Neural cell (in vitro differentiated cells): ENCODE results near the gene NOS1AP. TPM values are rescaled to one million over a fixed set of nuclear protein-coding genes. Genes with fewer than 3 reads are reported as not detected.
"Not testable (repeated sequence)": the region's sequence is repeated elsewhere in the genome, so short reads cannot be mapped to it uniquely, and the experiment has no call there.

Experiments
- H2AFZ ChIP-seq: fragments of 200-600, 300-800 bp; sonication (generic), shearing (Covaris generic); 2 replicates; pipeline ENCODE4 v1.6.0; 2014; ENCODE audit warnings: low read depth, mild to moderate bottlenecking, antibody characterized with exemption, low read length, moderate library complexity
- H3F3A ChIP-seq: fragments of 200-600 bp; shearing (Covaris generic); 2 replicates; pipeline ENCODE4 v1.6.1; 2016; ENCODE audit warnings: mild to moderate bottlenecking, moderate library complexity, mixed read lengths, antibody characterized with exemption, low read length; ENCODE audit not compliant: insufficient read depth, poor library complexity, severe bottlenecking
- H3K27ac ChIP-seq: fragments of 200-600, 300-800 bp; sonication (generic), shearing (Covaris generic); 2 replicates; pipeline ENCODE4 v1.5.1; 2014; ENCODE audit warnings: mild to moderate bottlenecking, low read length, moderate library complexity
- H3K27me3 ChIP-seq: fragments of 300-800, 200-600 bp; sonication (generic), shearing (Covaris generic); 2 replicates; pipeline ENCODE4 v1.6.0; 2014; ENCODE audit warnings: mild to moderate bottlenecking, low read depth, low read length, moderate library complexity; ENCODE audit not compliant: insufficient read depth
- H3K36me3 ChIP-seq: fragments of 300-800, 200-600 bp; sonication (generic), shearing (Covaris generic); 2 replicates; pipeline ENCODE4 v1.5.1; 2014; ENCODE audit warnings: mild to moderate bottlenecking, antibody characterized with exemption, low read length, moderate library complexity; ENCODE audit not compliant: insufficient read depth
- H3K4me2 ChIP-seq: fragments of 300-800, 200-600 bp; sonication (generic), shearing (Covaris generic); 2 replicates; pipeline ENCODE4 v1.6.0; 2014; ENCODE audit warnings: mild to moderate bottlenecking, low read length
- H3K4me3 ChIP-seq: fragments of 300-800, 200-600 bp; sonication (generic), shearing (Covaris generic); 2 replicates; pipeline ENCODE4 v1.5.1; 2014; ENCODE audit warnings: mild to moderate bottlenecking, low read length, moderate library complexity
- H3K79me2 ChIP-seq: fragments of 200-600 bp; shearing (Covaris generic); replicated peaks from 2 replicates; pipeline ENCODE4 v1.6.0; 2014; ENCODE audit warnings: mild to moderate bottlenecking, low read length, moderate library complexity; ENCODE audit not compliant: insufficient read depth
- H3K9ac ChIP-seq: fragments of 300-800, 200-600 bp; sonication (generic), shearing (Covaris generic); 2 replicates; pipeline ENCODE4 v1.6.1; 2016; ENCODE audit warnings: mild to moderate bottlenecking, low read length, mixed read lengths
- H3K9me2 ChIP-seq: fragments of 200-600 bp; shearing (Covaris generic); 2 replicates; pipeline ENCODE4 v1.6.1; 2016; ENCODE audit warnings: mild to moderate bottlenecking, low read length, mixed read lengths; ENCODE audit not compliant: insufficient read depth
- H3K9me3 ChIP-seq: fragments of 200-600, 300-800 bp; sonication (generic), shearing (Covaris generic); 2 replicates; pipeline ENCODE4 v1.6.1; 2016; ENCODE audit warnings: mild to moderate bottlenecking, mixed run types, low read length, moderate library complexity, mixed read lengths
- H4K20me1 ChIP-seq: fragments of 200-600 bp; shearing (Covaris generic); 2 replicates; pipeline ENCODE4 v1.6.1; 2016; ENCODE audit warnings: mild to moderate bottlenecking, mixed run types; ENCODE audit not compliant: insufficient read depth
- CTCF ChIP-seq: fragments of 450-650 bp; IDR thresholded peaks from 2 replicates; pipeline ENCODE4 v1.5.1; 2014; ENCODE audit warnings: antibody characterized with exemption, mild to moderate bottlenecking, moderate library complexity; ENCODE audit not compliant: poor library complexity, severe bottlenecking
- EP300 ChIP-seq: fragments of 450-650 bp; conservative IDR thresholded peaks from 2 replicates; pipeline ENCODE4 v1.6.1; 2014; ENCODE audit warnings: antibody characterized with exemption, mild to moderate bottlenecking, moderate library complexity; ENCODE audit not compliant: poor library complexity, severe bottlenecking
- EZH2 ChIP-seq: fragments of 200-600, 300-800 bp; shearing (Covaris generic), sonication (generic); IDR thresholded peaks from 2 replicates; pipeline ENCODE4 v1.6.1; 2014; ENCODE audit warnings: antibody characterized with exemption, low read length, borderline replicate concordance, mild to moderate bottlenecking; ENCODE audit not compliant: insufficient read depth, poor library complexity, severe bottlenecking
- MXI1 ChIP-seq: fragments of 450-650 bp; conservative IDR thresholded peaks from 2 replicates; pipeline ENCODE4 v1.6.1; 2014; ENCODE audit warnings: antibody characterized with exemption, mild to moderate bottlenecking; ENCODE audit not compliant: poor library complexity, severe bottlenecking
- POLR2AphosphoS5 ChIP-seq: IDR thresholded peaks from 2 replicates; pipeline ENCODE4 v1.6.1; 2012
- RAD21 ChIP-seq: fragments of 450-650 bp; conservative IDR thresholded peaks from 2 replicates; pipeline ENCODE4 v1.6.1; 2014; ENCODE audit warnings: antibody characterized with exemption, mild to moderate bottlenecking, moderate library complexity
- REST ChIP-seq: IDR thresholded peaks from 2 replicates; pipeline ENCODE4 v1.6.1; 2012; ENCODE audit warnings: borderline replicate concordance
- SMC3 ChIP-seq: fragments of 450-650 bp; conservative IDR thresholded peaks from 2 replicates; pipeline ENCODE4 v1.6.1; 2014; ENCODE audit warnings: antibody characterized with exemption, mild to moderate bottlenecking, moderate library complexity; ENCODE audit not compliant: poor library complexity
- TAF1 ChIP-seq: IDR thresholded peaks from 2 replicates; pipeline ENCODE4 v1.6.1; 2012; ENCODE audit warnings: low read depth
- polyA plus RNA-seq: library from polyadenylated mRNA; depleted of rRNA; stranded (reverse); fragments of >200 nt; gene quantifications from 2 replicates; pipeline ENCODE4 v1.2.3, GENCODE V29; 2014

The NOS1AP gene
- polyA plus RNA-seq, 1 donor from 2014 or later, result 5.3 TPM

- H3F3A ChIP-seq, result no peaks in the 10 kb centered on the region
- H3K9me3 ChIP-seq, result no peaks in the 10 kb centered on the region
- no peak overlapping the region for H3K4me3 ChIP-seq
- no peak overlapping the region for H2AFZ ChIP-seq
- H3K27me3 ChIP-seq, result no peaks in the 10 kb centered on the region
- no peaks in the 10 kb centered on the region for H3K36me3 ChIP-seq
- no peak overlapping the region for H3K27ac ChIP-seq
- H3K9me2 ChIP-seq, result no peaks in the 10 kb centered on the region
- peaks cover 22% of the 10 kb centered on the region for H3K79me2 ChIP-seq
- H4K20me1 ChIP-seq, result no peaks in the 10 kb centered on the region
- H3K9ac ChIP-seq, result no peak overlapping the region
- TF ChIP-seq SMC3, result no peak
- TF ChIP-seq RAD21, result no peak
- no peak for TF ChIP-seq MXI1
- no peak for TF ChIP-seq TAF1
- TF ChIP-seq POLR2AphosphoS5, result no peak
- no peak for TF ChIP-seq CTCF
- no peak for TF ChIP-seq EP300
- no peak for TF ChIP-seq EZH2
- no peak for TF ChIP-seq REST
- H3K4me2 ChIP-seq, result no peak overlapping the region
These were observed 130.8 kb downstream of the NOS1AP start for GRCh38 chr1:162200096-162200847.

GRCh38 chr1:162201062-162201461 is 131.6 kb downstream of the NOS1AP start:
- H3K79me2 ChIP-seq, result peaks cover 16% of the 10 kb centered on the region
- not testable (repeated sequence) for H3F3A ChIP-seq, H3K27me3 ChIP-seq, H3K4me2 ChIP-seq, H3K9me2 ChIP-seq, H4K20me1 ChIP-seq, H3K4me3 ChIP-seq, H3K27ac ChIP-seq, H3K36me3 ChIP-seq, H3K9ac ChIP-seq, H2AFZ ChIP-seq, H3K9me3 ChIP-seq
